Adrenal gland (tissue), 5 donors: ENCODE results near the gene SNX25.
"Not testable (repeated sequence)": the region's sequence is repeated elsewhere in the genome, so short reads cannot be mapped to it uniquely, and the experiment has no call there.

ENCODE experiments used
- POLR2A ChIP-seq, 2 donors: fragments of 450-650 bp; IDR thresholded peaks; one replicate each; pipeline ENCODE4 v1.6.1; 2017; ENCODE audit warnings: antibody characterized with exemption in 2 of 2, mild to moderate bottlenecking in 2 of 2, moderate library complexity in 1 of 2
- TF ChIP-seq, protein P1 (sequence below), 6 experiments: fragments of 450-650 bp in 4 of 6; fragments of 200-600 bp in 2 of 6; sonication (generic) in 1 of 6; IDR thresholded peaks; 1 replicate in 5 of 6; 2 replicates in 1 of 6; pipeline versions ENCODE4 v1.5.1 to v1.8.0; 2016 to 2021; ENCODE audit warnings: antibody characterized with exemption in 6 of 6, mild to moderate bottlenecking in 2 of 6, moderate library complexity in 1 of 6
- donor health status: DM: no; HTN: no; CAD: no.

DNA sequence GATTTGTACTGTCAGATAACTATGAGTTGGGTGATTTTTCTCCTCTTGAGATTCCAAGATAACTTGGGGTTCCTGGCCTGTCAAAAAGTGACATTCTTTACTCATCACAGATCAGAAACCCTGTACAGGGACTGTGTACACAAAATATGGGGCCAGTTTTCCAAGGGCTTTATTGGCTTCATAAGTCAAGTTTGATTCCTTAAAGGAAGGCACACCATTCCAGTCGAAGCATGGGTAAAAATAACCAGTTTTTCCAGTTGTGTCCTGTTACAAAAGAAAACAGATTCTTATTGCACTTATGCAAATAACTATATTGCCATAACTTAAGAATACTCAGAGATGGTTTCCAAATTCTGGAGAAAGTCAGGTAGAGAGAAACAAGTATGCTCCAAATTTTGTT is 116.3 kb downstream of the SNX25 start:
- TF ChIP-seq, protein P1, sequence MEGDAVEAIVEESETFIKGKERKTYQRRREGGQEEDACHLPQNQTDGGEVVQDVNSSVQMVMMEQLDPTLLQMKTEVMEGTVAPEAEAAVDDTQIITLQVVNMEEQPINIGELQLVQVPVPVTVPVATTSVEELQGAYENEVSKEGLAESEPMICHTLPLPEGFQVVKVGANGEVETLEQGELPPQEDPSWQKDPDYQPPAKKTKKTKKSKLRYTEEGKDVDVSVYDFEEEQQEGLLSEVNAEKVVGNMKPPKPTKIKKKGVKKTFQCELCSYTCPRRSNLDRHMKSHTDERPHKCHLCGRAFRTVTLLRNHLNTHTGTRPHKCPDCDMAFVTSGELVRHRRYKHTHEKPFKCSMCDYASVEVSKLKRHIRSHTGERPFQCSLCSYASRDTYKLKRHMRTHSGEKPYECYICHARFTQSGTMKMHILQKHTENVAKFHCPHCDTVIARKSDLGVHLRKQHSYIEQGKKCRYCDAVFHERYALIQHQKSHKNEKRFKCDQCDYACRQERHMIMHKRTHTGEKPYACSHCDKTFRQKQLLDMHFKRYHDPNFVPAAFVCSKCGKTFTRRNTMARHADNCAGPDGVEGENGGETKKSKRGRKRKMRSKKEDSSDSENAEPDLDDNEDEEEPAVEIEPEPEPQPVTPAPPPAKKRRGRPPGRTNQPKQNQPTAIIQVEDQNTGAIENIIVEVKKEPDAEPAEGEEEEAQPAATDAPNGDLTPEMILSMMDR (IDR thresholded peaks at IDR 0.05) = not testable (repeated sequence)
- not testable (repeated sequence) for TF ChIP-seq POLR2A (IDR thresholded peaks at IDR 0.05)
